ENCODE results near the gene CBLIF. TPM values are rescaled to one million over a fixed set of nuclear protein-coding genes. Genes with fewer than 3 reads are reported as not detected.

Gene CBLIF
- total RNA-seq, 2 experiments from 2014 or later, result not detected

- no TSS peak for BruUV-seq (replicated peaks)
- no peaks in the 10 kb centered on the region for H3K9me3 ChIP-seq (ENCODE audit: low read length)
- H2AFZ ChIP-seq (ENCODE audit: low read length), result no peak overlapping the region
- intact Hi-C loops (cut with micrococcal nuclease; ENCODE audit: unreplicated experiment), result no loop called here
- DNase-seq (ENCODE audit: low spot score), result no peak
- H3K4me1 ChIP-seq (ENCODE audit: insufficient read depth, low read length, poor library complexity, severe bottlenecking), result no peaks in the 10 kb centered on the region
- H4K20me1 ChIP-seq (ENCODE audit: insufficient read depth, low read length), result no peaks in the 10 kb centered on the region
- no peaks in the 10 kb centered on the region for H3K79me2 ChIP-seq (ENCODE audit: insufficient read depth, low read depth, low read length)
- ChIA-PET POLR2A (no interaction called here), CTCF (ENCODE audit: unreplicated experiment) (no interaction called here)
- H3K27ac ChIP-seq (ENCODE audit: low read depth, low read length, poor library complexity, severe bottlenecking), result no peak overlapping the region
- H3K4me2 ChIP-seq (ENCODE audit: low read length), result no peak overlapping the region
- H3K4me3 ChIP-seq (ENCODE audit: low read depth, low read length, poor library complexity, severe bottlenecking), result no peak overlapping the region
- H3K9me2 ChIP-seq (ENCODE audit: insufficient read depth, low read length), result no peaks in the 10 kb centered on the region
- H3K36me3 ChIP-seq (ENCODE audit: insufficient read depth, low read length), result no peaks in the 10 kb centered on the region
- TF ChIP-seq, protein P1, sequence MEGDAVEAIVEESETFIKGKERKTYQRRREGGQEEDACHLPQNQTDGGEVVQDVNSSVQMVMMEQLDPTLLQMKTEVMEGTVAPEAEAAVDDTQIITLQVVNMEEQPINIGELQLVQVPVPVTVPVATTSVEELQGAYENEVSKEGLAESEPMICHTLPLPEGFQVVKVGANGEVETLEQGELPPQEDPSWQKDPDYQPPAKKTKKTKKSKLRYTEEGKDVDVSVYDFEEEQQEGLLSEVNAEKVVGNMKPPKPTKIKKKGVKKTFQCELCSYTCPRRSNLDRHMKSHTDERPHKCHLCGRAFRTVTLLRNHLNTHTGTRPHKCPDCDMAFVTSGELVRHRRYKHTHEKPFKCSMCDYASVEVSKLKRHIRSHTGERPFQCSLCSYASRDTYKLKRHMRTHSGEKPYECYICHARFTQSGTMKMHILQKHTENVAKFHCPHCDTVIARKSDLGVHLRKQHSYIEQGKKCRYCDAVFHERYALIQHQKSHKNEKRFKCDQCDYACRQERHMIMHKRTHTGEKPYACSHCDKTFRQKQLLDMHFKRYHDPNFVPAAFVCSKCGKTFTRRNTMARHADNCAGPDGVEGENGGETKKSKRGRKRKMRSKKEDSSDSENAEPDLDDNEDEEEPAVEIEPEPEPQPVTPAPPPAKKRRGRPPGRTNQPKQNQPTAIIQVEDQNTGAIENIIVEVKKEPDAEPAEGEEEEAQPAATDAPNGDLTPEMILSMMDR (conservative IDR thresholded peaks at IDR 0.05; ENCODE audit: low read length), result no peak
- no peak for TF ChIP-seq EZH2phosphoT487 (IDR thresholded peaks at IDR 0.05; ENCODE audit: borderline replicate concordance, low read depth, low read length)
These were observed 26.8 kb upstream of the CBLIF start for GRCh38 chr11:59872076-59872475.

DNA sequence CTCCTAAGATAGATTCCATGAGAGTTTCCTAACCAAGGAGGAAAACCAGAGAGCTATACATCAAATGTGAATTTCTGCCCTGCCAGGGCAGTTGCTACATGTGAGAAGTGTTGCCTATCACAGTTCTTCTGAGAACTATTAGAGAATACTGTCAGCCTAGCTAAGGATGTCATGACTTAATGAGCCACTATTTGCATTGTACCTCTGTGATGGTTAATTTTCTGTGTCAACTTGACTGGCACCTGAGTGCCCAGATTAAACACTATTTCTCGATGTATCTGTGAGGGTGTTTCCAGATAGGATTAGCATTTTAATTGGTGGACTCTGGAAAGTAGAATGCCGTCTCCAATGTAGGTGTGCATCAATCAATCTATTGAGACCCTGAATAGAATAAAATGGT, 22.6 kb upstream of the CBLIF start:
- H3K4me3 ChIP-seq (ENCODE audit: low read depth, low read length, poor library complexity, severe bottlenecking), result no peak overlapping the region
- no peaks in the 10 kb centered on the region for H4K20me1 ChIP-seq (ENCODE audit: insufficient read depth, low read length)
- ChIA-PET CTCF (ENCODE audit: unreplicated experiment) (no interaction called here), POLR2A (no interaction called here)
- H3K9me3 ChIP-seq (ENCODE audit: low read length), result no peaks in the 10 kb centered on the region
- no peaks in the 10 kb centered on the region for H3K36me3 ChIP-seq (ENCODE audit: insufficient read depth, low read length)
- no TSS peak for BruUV-seq (replicated peaks)
- TF ChIP-seq EZH2phosphoT487 (IDR thresholded peaks at IDR 0.05; ENCODE audit: borderline replicate concordance, low read depth, low read length), result no peak
- TF ChIP-seq, protein P1 (conservative IDR thresholded peaks at IDR 0.05; ENCODE audit: low read length), result no peak
- intact Hi-C loops (cut with micrococcal nuclease; ENCODE audit: unreplicated experiment), result no loop called here
- H3K4me1 ChIP-seq (ENCODE audit: insufficient read depth, low read length, poor library complexity, severe bottlenecking), result no peaks in the 10 kb centered on the region
- H3K4me2 ChIP-seq (ENCODE audit: low read length), result no peak overlapping the region
- no peak for DNase-seq (ENCODE audit: low spot score)
- H3K27ac ChIP-seq (ENCODE audit: low read depth, low read length, poor library complexity, severe bottlenecking), result no peak overlapping the region
- H3K79me2 ChIP-seq (ENCODE audit: insufficient read depth, low read depth, low read length), result no peaks in the 10 kb centered on the region
- no peak overlapping the region for H2AFZ ChIP-seq (ENCODE audit: low read length)
- H3K9me2 ChIP-seq (ENCODE audit: insufficient read depth, low read length), result no peaks in the 10 kb centered on the region

DNA sequence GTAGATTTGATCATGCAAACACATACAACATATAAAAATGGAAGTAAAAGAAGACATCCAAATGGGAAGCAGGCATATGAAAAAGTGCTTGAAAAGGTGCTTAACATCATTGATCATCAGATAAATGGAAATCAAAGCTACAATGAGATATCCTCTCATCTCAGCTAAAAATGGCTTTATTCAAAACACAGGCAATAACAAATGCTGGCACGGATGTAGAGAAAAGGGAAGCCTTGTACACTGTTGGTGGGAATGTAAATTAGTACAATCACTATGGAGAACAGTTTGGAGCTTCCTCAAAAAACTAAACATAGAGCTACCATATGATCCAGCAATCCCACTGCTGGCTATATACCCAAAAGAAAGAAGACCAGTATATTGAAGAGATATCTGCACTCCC, 21.5 kb upstream of the CBLIF start:
- Histone ChIP-seq H3K4me2 (ENCODE audit: low read length) (no peak overlapping the region), H3K9me3 (ENCODE audit: low read length) (no peaks in the 10 kb centered on the region), H3K36me3 (ENCODE audit: insufficient read depth, low read length) (no peaks in the 10 kb centered on the region), H4K20me1 (ENCODE audit: insufficient read depth, low read length) (no peaks in the 10 kb centered on the region), H3K4me1 (ENCODE audit: insufficient read depth, low read length, poor library complexity, severe bottlenecking) (no peaks in the 10 kb centered on the region), H3K27ac (ENCODE audit: low read depth, low read length, poor library complexity, severe bottlenecking) (no peak overlapping the region), H3K79me2 (ENCODE audit: insufficient read depth, low read depth, low read length) (no peaks in the 10 kb centered on the region), H3K4me3 (ENCODE audit: low read depth, low read length, poor library complexity, severe bottlenecking) (no peak overlapping the region), H2AFZ (ENCODE audit: low read length) (no peak overlapping the region), H3K9me2 (ENCODE audit: insufficient read depth, low read length) (no peaks in the 10 kb centered on the region)
- intact Hi-C loops (cut with micrococcal nuclease; ENCODE audit: unreplicated experiment), result no loop called here
- POLR2A ChIA-PET, result no interaction called here
- CTCF ChIA-PET (ENCODE audit: unreplicated experiment), result no interaction called here
- BruUV-seq (replicated peaks), result no TSS peak
- DNase-seq (ENCODE audit: low spot score), result no peak
- TF ChIP-seq, protein P1 (conservative IDR thresholded peaks at IDR 0.05; ENCODE audit: low read length), result no peak
- no peak for TF ChIP-seq EZH2phosphoT487 (IDR thresholded peaks at IDR 0.05; ENCODE audit: borderline replicate concordance, low read depth, low read length)
